DMS 273 treated with DMSO at 0.1 percent for 48 hours (cell line): ENCODE measurements around the gene ECEL1.

Experiments
- DNase-seq: peaks from one replicate; lab custom pipeline; 2025; lab: John Stamatoyannopoulos, UW

ECEL1 gene

DNA sequence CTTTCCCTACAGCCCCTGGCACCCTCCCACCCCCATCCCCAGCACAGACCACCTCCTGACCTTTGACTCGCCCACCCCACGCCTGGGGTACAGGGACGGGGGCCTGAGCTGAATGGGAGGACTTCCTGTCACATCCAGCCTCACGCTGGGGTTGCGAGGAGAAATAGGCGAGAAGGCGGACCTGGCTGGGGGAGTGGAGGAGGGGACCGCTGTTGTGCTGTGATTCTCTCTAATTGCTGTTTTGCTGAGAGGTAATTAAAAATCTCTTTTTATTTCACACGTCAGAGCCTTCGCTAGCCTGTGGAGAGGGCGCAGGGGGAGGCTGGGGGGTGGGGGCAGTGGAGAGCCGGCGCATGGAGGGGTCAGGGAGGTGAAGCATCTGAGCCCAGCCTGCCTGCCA, 9.7 kb upstream of the ECEL1 start:
- DNase-seq, result no peak

DNA sequence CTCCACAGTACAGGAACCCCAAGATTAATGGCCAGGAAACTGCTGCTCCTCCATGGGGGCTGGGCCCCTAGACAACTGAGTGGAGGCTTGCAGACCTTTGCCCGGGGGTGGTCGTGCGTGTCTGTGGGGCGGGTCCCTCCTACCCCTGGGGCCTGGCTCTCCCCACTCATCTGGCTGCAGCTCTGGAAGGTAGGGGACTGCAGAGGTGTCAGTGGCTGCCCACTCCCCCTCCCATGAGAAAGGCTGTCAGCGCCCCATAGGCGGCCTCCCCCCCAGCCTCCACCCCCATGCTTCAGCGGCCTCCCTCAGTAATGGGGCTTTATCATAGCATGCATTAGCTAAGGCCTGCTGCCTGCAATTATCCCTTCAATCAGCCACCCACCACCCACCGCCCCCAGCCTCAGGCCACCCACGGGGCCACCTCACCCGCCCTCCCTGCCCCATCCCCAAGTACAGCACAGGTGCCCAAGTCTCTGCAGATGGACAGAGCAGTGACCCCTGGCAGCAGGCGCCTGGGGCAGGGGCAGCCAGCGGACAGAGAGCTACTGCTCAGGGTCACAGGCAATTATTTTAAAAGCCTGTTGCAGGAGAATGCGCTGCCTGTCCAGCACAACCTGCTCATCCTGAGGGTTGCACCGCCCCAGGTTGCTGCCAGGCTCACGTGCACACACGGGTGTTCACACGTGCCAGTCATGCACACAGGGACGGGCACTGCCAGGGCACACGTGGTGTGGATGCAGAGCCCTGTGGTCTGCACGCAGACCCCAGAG, 9.1 kb upstream of the ECEL1 start:
- DNase-seq, result no peak

DNA sequence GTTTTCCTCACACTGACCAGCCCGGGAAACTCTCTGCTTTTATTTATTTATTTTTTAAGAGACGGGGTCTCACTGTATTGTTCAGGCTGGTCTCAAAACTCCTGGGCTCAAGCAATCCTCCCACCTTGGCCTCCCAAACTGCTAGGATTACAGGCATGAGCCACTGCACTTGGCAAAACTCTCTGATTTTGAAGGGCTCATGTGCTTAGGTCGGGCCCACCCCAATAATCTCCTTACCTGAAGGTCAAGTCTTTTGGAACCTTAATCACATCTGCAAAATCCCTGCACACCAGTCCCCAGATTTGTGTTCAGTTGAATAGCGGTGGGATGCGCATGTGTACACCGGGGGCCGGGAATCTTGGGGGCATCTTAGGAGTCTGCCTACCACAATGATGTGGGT, 7.7 kb upstream of the ECEL1 start:
- no peak for DNase-seq

DNA sequence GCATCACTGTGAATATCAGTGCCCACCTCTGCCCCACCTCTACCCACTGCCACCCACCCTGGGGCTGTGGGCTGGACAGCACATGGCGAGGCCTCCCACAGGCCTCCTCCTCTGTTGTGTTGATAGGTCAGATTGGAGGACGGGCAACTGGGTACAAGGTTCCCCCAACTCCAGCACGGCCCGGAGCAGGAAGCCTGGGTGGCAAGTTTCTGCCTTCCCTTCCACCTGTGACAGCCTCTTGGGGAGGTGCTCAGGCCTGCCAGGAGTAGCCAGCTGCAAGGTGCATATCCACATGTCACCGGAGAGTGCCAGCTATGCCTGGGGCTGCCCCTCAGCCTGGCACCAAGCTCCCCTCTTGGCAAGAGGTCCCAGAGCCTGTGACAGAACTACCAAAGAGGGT, 6.9 kb upstream of the ECEL1 start:
- no peak for DNase-seq

DNA sequence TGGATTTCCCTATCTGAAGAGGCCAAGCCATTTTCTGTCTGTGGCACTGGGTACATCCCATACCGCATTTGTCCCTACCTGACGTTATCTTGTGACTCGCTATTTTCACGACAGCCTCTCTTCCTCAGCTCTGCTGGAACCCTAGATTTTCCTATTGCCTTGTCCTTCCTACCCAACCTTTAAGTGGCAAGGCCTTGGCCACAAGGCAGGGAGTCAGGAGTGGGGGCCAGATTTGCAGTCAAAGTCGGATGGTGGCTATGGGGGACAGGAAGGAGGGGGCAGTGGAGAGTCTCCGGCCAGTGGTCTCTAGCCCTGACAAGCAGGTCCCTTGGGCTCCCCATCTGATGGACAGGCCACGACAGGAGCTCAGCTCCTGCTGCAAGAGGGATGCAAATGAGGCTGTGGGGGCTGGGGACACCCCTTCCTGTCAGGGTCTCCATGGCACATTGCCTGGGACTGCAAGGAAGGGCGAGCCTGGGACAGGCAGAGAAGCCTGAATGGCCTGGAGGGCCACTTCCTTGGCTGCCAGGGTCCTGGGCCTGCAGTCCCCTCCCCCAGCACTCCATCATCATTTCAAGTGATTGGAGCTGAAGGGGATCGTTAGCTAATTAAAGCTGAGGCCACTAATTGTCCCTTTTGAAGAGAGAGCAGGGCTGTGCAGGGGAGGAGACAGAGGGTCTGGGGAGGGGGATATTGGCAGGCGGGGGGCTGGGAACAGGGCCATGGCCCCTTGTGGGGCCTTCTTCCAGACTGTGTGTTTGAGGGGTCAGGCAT, 6.3 kb upstream of the ECEL1 start:
- DNase-seq, result no peak

DNA sequence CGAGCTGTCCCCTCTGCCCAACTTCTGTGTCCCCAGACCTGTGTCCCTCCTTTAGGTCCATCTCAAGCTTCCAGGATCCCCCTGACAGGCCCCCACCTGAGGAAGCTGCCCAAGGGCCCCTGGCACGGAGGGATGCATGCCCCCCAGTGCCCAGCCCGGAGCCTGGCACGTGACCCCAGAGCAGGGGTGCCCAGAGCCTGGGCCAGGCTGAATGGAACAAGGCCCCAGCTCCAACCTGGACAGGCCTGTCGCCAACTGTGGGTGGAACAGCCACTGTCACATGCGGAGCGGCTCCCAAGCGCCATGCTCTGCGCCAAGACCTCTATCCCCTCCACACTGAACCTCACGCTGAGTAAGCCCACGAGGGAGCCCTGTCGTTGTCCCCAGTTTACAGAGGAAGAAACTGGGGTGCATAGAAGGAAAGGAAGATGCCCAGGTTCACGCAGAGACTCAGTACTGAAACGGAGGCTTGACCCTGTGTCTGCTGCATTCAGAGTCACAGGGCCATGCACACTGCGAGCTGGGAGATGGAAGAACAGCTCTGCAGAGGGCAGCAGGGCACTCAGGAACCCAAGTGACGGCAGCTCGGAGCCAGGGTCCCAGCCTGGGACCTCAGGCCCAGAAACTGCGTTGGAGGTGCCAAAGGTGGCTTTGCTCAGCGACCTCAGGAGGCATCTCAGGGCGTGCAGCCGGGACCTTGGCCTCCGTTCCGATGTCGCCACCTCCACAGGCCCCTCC, 5.5 kb upstream of the ECEL1 start:
- no peak for DNase-seq

DNA sequence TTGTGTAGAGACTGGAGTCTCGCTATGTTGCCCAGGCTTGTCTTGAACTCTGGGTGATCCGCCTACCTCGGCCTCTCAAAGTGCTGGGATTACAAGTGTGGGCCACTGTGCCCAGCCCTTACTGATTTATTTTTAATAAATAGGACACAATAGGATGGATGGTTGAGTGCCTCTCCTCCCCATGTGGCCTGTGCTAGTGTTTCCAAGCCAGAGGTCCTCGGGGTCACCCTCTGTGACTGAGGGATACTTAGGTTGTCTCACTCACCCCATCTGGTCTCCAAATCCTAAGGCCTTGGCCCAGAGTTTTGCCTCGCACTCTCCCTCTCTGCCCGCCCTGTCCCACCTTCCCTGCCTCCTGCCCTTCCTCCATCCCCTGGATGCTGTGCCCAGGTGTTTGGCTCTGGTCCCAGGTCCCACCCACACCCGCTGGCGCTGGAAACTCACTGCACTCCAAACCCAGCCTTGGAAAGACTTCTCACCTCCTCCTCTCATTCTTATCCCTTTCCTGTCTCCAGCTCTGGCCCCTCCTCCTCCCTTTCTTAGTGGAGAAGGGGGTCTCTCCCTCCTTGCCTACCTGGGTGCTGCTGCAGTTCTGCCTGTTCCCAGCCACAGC, 4.7 kb upstream of the ECEL1 start:
- DNase-seq, result no peak

DNA sequence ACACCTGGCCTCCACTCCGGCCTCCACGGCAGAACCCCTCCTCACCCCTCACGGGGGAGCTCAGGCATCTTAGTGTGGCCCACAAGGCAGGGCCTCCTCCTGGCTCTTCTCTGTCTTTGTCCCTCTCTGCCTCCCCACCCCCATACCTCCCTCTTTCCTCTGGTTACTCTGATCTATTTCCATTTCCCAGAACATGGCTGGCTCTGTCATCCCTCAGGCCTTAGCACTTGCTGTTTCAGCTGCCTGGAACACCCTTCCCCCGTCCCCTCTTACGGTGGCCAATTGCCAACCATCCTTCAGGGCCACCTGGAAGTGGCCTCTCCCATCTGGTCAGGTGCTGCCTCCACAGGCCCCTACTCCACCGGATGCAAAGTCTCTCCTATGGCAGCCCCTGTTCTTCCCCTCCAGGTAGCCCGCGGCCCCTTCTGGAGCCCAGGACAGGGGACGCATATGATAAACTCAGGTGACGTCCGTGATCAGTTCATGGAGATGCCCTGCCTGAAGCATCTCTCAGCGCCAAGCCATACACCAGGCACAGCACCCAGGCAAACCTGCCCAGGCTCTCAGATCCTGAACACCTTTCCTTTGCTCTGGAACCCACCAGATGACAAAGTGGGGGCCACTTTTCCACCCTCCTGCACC, 3.6 kb upstream of the ECEL1 start:
- DNase-seq, result no peak

DNA sequence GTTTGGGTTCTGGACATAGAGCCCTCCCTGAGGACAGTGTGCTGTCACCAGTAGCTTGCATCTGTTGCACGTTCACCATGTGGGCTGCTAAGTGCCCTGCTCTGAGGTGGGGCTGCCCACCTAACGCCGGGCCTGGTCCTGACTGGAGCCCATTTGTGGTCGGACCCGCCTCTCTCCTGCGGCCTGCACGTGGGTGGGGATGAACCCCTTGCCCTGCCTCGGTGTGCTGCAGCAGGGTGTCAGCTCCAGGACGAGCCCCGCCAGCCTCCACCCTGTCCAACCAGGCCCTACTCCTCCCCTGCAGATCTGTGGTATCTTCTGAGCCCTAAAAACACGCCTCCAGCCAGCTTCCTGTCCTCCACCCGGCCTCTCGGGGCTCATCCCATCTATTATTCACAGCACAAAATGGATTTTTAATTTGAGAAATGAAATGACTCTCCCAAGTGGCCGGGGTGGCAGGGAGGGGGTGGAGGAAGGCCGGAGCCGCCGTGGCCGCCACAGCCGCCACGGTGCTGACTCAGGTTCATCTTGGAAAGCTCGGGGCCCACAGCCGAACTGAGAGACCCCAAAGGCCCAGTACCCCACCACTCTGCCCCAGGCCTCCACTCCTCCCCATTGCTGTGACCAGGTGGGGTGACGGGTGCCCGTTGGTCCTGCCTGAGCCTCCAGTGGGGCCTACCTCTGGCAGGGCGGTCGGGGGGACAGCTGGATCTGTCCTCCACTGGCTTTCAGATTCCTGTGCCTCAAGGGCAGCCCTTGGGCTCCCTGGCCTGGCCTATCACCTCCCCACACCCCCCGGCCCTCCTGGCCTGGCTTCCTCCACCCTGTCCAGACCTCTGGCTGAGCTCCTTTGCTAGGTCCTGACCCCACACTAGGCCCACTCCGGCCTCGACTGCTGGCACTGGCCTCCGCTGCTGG, 2.8 kb upstream of the ECEL1 start:
- DNase-seq, result no peak

DNA sequence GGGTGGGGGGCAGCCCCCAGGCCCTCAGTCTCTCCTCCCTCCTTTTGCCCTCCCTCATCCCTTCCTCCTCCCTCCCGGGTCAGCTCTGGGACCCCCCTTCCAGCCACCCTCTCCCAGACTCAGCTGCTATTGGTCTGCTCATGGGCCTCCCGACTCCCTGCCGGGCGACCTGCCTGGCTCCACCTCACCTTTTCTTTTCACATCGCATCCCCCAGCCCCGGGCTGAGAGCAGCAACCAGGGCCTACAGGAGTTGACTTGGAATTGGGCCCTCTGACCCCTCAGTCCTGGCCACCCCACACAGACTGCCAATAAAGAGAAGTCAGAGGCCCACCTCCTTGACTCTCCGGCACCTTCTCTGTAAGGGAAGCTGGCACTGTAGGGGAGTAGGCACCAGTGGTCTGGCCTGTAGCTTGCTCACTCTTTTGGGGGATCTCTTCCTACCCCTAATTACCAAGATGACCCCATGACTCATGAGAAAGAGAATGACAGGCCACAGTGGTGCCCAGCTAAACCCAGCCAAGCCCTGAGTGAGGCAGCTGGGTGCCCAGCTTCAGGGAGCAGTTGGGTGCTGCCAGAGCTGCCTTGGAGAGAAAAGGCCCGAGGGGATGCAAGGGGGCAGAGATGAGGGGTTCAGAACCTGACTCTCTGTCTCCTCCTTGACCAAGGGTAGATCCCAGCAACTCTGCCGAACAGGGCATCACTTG, 2.0 kb upstream of the ECEL1 start:
- DNase-seq, result no peak

DNA sequence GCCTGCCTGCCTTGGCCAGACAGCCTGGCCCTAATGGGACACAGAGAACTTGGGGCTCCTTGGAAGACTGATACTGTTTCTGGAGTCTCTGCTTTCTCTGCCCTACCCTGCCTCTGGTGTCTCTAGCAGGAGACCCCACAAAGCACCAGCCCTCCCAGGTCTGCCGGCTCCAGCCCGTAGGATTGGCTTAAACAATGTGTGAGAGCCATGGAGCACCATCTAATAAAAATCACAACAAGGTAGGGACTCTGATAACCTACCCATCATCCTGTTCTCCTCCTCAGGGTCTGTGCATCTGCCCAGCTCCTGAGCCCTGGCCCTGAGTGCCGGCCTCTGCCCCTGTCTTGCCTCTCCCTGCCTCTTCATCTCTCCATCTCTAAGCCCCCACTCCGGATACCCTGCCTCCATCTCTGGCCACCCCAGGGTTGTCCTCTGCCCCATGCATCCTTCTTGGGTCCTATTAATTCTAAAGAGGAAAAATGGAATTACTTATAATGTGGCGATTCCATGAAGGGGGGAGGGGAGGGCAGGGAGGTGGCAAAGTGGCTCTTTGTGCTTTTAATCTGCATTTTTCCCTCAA, 1.2 kb upstream of the ECEL1 start:
- no peak for DNase-seq

DNA sequence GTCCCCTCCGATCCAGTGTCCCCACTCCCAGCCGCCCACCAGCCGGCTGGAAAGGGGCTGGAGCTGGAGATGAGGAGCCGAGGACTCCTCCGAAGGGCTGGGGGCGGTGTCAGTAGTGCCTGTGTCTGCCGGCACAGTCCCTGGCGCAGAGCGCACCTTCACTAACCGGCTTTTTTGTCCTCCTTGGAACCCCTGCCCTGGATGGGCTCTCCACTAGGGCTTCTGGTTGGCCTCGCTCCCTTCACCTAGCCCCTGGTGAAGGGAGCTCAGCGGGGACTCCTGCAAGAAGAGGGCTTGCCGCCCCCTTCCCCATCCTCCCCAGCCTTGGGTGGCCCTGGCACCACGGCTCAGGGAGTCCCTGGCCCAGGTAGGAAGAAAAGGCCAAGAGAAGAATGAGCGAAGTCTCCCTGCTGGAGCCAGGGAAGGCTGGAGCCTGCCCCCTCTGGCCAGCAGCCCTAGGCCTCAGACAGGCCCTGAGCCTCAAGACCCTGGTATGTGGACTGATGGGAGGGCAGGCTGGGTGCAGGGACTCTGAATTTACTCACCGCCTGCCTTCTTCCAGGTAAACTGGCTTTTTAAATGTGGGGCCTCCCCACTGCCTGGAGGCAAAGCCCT, 570 bp upstream of the ECEL1 start:
- DNase-seq, result no peak

DNA sequence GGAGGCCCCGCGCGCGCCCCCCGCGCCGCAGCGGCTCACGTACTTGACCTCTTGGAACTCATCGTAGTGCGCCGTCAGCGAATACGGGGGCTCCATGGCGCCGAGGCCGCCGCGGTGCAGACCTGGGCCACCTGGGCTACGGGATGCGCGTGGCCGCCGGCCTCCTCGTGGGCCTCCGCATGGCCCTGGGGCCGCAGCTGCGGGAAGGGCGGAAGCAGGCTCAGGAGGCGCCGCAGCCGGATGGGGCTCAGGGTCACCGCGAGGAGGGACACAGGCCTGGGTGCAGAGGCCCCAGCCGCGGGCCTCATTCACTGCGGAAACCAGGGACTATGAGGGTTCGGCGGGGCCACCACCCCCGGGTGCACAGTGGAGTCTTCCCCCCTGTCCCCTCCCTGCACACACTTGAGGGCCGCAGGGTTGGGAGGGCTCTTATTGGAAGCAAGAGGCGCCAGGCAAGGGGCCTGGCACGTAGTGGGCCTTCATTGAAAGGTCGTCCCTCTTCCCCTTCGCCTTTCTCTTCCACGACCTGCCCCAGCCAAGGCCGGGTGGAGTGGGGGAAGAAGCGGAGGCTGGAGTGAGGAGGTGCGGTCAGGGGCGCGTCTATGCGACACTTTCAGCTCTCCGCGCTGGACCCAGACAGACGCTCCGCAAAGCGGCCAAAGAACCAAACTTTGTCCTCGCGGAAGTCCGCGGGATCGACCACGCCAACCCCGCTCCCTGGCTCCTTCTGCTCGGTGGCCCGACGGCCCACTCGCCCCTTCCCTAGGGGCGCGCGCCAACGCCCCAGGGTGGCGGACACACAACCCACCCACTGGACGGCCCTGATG, 863 bp downstream of the ECEL1 start:
- DNase-seq, result no peak

DNA sequence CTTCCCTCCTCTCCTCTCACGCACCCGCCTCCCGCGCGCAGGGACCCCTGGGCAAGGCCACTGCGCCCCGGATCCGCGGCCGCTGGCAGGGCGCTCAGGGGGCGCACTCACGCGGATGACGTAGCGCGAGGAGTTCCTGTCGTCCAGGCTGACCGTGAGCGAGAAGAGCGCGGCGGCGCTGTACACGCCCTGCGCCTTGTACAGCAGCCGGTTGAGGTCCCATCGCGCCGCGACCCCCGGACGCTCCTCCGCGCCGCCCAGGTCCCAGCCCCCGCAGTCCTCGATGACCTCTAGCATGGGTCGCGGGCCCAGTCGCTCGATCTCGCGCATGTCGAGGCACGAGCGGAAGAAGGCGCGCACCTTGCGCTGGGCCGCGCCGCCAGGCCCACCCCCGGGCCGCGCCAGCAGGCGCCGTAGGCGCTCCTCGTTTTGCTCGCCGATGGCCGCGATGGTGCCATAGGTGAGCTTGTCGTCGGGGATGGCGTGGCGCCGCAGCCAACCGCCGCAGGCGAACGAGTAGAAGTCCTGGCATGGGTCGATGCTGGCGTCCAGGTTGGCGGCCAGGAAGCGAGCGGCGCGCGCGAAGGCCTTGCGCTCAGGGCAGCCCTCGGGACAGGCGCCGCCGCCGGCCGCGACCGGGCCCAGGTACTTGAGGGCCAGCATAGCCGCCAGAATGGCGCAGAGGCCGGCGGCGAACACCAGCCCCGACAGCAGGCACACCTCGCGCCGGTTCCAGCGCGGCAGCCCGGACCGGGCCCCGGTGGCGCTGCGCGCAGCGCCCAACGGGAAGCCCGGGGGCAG, 1.7 kb downstream of the ECEL1 start:
- DNase-seq, result no peak

DNA sequence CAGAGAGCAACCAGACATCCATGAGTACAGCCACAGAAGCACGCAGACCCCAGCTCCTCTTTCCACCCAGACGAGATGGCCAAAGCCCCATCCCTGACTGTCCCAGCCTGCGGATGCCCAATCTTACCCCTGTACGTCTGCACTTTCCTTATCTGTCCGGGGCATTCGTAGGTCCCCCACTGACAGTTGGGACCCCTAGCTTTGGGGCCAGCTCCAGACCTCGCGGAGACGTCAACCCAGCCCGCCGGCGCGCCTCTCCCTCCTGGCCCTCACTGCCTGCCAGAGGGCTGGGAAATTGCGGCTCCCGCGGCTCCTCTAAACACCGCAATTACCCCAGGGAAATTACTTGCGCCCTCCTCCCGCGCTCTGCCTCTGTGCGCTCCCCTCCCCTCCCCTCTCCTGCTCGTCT, 2.3 kb downstream of the ECEL1 start:
- DNase-seq, result no peak

DNA sequence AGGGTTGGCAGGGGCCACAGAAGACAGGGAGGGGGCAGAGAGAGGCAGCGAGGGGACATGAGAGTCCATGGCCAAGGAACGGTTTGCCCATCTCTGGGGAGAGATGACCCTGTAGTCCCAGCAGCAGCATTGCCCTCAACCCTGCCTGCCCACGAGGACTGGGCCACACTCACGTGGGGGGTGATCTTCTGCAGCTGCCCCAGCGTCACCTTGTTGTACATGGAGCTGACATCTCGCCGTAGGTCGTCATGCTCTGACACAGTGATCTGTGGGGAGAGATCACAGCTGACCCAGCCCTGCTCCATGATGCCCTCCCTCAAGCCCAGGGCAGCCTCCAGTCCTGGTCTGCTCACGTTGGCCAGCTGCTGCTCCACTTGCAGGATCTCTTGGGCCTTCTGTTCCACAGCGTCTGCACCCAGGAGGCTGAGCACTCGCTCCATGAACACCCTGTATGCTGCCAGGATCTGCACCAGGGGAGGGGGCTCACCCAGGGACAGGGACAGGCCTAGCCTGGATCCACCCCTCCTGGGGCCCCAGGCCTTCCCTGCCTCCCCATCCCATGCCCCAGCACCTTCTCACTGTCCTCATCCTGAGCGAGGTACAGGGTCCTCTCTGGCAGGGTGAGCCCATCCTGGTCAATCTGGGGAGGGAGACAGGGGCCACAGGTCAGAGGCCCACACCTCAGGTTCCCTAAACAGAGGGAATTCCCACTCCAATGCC, 2.8 kb downstream of the ECEL1 start:
- DNase-seq, result no peak
